Retinal pigment epithelial cell (primary cell): ENCODE results near the gene SCN3A.

Experiments
- DNase-seq: peaks from one replicate; pipeline ENCODE4 v3.0.0-alpha.2; 2010; ENCODE audit warnings: low read depth
- H3K4me3 ChIP-seq: 2 replicates; pipeline ENCODE4 v1.5.1; 2011; ENCODE audit warnings: mild to moderate bottlenecking, low read length, control low read depth, moderate library complexity
- TF ChIP-seq, protein P1 (sequence below): conservative IDR thresholded peaks from 2 replicates; pipeline ENCODE4 v1.5.1; 2011; ENCODE audit warnings: low read depth, low read length, control low read depth, inconsistent platforms

The SCN3A gene

DNA sequence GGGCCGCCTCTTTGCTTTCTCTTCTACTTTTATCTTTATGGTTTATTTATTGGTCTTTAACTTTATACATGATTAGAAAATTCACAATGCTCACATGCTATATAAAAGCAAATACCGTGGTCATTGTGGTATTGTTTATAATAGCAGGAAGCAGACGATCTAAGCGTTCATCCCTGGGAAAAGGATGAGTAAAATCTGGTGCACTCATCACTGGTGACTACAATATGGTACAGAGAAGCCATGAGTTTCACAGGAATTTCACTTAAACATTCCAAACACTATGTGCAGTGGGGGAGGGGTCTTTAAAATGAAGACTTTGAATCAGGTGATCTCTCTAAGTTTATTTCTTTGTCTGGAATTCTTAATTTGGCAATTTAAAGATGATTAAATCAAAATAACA, 97.9 kb downstream of the SCN3A start:
- no peak overlapping the region for H3K4me3 ChIP-seq
- TF ChIP-seq, protein P1, sequence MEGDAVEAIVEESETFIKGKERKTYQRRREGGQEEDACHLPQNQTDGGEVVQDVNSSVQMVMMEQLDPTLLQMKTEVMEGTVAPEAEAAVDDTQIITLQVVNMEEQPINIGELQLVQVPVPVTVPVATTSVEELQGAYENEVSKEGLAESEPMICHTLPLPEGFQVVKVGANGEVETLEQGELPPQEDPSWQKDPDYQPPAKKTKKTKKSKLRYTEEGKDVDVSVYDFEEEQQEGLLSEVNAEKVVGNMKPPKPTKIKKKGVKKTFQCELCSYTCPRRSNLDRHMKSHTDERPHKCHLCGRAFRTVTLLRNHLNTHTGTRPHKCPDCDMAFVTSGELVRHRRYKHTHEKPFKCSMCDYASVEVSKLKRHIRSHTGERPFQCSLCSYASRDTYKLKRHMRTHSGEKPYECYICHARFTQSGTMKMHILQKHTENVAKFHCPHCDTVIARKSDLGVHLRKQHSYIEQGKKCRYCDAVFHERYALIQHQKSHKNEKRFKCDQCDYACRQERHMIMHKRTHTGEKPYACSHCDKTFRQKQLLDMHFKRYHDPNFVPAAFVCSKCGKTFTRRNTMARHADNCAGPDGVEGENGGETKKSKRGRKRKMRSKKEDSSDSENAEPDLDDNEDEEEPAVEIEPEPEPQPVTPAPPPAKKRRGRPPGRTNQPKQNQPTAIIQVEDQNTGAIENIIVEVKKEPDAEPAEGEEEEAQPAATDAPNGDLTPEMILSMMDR, result no peak
- DNase-seq, result no peak

DNA sequence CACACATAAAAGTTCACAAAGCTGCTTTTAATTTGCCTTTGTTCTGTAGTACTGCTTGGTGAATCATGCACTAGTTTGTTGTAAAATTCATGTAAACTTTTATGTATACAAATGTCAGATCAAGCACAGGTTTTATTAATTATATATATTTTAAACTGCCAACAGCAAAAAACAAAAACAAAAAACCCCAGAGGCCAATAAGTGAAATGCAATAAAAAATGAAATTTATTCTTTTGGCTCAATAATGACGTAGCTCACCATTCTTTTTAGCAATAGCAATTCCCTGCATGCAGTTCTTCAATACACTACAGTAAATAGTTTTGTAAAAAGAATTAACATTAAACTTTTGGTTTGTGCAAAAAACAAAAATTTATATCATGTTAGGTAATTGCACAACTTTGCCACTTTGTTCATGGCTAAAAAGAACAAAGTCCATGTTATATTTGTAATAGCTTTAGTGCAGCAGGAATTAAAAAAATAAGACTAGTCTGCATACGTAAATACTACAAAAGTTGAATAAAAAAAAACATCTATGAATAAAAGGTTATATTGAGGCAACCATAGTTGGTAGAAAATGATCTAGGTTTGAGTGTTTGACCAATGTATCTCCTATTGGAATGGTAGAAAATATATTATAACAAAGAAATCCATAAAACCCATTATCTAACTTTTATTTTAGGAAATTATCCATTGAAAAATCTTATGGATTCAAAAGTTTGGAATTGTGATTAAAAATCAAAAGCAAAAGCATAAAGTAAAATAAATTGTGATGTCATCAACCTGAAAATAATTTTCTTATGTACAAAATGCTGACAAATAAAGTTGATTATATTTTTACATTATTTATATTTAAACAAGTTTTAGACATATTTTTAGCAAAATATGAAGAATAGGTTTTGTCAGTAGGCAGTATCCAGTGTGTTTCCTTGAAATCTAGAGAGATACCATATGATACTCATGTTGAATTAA, 115.6 kb downstream of the SCN3A start:
- H3K4me3 ChIP-seq, result no peak overlapping the region
- DNase-seq, result no peak
- TF ChIP-seq, protein P1, result no peak

DNA sequence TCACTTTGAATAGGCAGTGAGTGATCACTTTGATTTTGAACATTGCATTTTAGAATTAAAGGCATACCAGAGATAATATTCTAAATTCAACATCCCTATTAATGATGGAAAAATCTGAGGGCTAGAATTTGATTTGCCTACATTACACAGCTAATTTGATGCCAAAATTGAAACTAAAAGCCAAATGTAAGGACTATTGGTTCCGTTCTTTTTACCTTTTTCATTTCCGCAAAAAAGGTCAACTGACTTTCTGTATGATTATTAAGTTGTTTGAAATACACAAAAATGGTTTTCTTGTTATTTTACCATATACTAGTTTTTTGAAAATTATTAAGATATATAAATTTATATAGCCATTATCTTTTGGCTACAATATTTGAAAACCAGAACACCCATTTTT, 117.5 kb downstream of the SCN3A start:
- DNase-seq, result no peak
- H3K4me3 ChIP-seq, result no peak overlapping the region
- TF ChIP-seq, protein P1, result no peak

DNA sequence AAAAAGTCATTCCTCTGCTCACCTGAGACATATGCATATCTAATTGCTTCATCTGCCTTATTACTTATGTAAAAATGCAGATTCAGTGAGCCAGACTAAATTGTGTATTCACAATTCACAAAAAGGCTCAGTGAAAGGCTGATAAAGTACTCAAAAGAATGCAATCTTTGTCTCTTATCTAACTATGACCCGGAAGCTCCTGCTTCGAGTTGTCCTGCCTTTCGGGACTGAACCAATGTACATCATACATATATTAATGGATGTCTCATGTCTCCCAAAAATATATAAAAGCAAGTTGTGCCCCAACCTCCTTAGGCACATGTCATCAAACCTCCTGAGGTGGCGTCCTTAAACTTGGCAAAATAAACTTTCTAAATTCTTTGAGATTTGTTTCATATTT, 120.5 kb downstream of the SCN3A start:
- DNase-seq, result no peak
- no peak overlapping the region for H3K4me3 ChIP-seq
- TF ChIP-seq, protein P1, result no peak

DNA sequence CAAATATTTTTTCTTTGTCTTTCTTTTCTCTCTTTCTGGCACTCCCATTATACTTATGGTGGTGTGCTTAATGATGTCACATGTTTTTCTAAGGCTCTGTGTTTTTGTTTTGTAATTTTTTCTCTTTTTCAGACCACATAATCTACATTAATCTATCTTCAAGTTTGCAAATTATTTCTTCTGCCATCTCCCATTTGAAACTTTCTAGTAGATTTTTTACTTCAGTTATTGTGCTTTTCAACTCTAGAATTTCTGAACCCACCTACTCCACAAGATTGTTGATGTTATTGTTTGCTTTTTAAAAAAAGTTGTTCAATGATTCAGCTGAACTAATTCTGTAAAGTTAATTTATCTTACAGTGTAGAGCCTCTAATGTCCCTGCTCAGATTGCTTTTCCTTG, 121.4 kb downstream of the SCN3A start:
- DNase-seq, result no peak
- H3K4me3 ChIP-seq, result no peak overlapping the region
- TF ChIP-seq, protein P1, result no peak

DNA sequence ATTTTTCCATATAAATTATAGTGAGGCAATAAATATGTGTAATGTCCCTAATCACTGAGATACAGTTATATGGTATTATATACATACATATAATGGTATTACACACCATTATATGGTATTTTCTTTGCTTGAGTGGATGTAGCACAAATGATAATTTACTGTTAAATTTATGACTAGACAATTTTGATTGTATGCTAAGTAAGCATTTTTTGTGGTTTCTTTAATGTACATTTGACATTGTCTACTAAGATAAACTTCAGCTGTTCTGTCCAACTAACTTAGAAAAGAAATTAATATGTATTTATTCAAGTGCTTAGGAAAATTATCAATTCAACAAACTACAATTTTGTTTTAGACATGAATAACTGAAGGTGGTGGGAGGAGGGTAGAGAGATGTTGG, 122.6 kb downstream of the SCN3A start:
- no peak for DNase-seq
- H3K4me3 ChIP-seq, result no peak overlapping the region
- TF ChIP-seq, protein P1, result no peak

DNA sequence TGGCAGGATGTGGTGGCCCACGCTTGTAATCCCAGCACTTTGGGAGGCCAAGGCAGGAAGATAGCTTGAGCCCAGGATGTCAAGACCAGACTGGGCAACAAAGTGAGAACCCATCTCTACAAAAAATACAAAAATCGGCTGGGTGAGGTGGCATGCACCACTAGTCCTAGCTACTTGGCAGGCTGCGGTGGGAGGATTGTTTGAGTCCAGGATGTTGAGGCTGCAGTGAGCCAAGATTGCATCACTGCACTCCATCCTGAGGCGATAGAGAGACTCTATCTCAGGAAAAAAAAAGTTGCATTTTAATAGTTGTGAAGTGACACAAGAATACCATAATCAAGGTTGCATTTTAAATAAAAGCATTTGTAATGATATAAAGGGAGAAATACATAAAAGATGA, 124.4 kb downstream of the SCN3A start:
- TF ChIP-seq, protein P1, result no peak
- no peak for DNase-seq
- H3K4me3 ChIP-seq, result no peak overlapping the region
